Endodermal cell (in vitro differentiated cells): ENCODE results near the gene MARCHF10. TPM values are rescaled to one million over a fixed set of nuclear protein-coding genes. Genes with fewer than 3 reads are reported as not detected.
A peak's percentile ranks its signal among the peaks of the same experiment; 100 is the strongest.

Experiments used
- DNase-seq: peaks from one replicate; pipeline ENCODE4 v3.0.0-alpha.2; 2017
- H3K27ac ChIP-seq: 2 replicates; pipeline ENCODE4 v1.5.1; 2013; ENCODE audit warnings: mild to moderate bottlenecking, low read depth, low read length, moderate library complexity
- H3K27me3 ChIP-seq: 2 replicates; pipeline ENCODE4 v1.6.1; 2013; ENCODE audit warnings: mild to moderate bottlenecking, low read length, moderate library complexity; ENCODE audit not compliant: insufficient read depth, control insufficient read depth, poor library complexity, severe bottlenecking
- H3K36me3 ChIP-seq: 2 replicates; pipeline ENCODE4 v1.7.0; 2013; ENCODE audit warnings: mild to moderate bottlenecking, low read length, moderate library complexity; ENCODE audit not compliant: control insufficient read depth, insufficient read depth
- H3K4me1 ChIP-seq: one replicate; pipeline ENCODE4 v1.7.0; 2013; ENCODE audit warnings: low read length; ENCODE audit not compliant: control insufficient read depth, insufficient read depth
- H3K4me3 ChIP-seq: 2 replicates; pipeline ENCODE4 v1.5.1; 2013; ENCODE audit warnings: mild to moderate bottlenecking, low read length, moderate library complexity
- H3K9ac ChIP-seq: 2 replicates; pipeline ENCODE4 v1.6.1; 2013; ENCODE audit warnings: mild to moderate bottlenecking, low read length, moderate library complexity; ENCODE audit not compliant: poor library complexity, severe bottlenecking; ENCODE audit errors: extremely low read depth
- H3K9me3 ChIP-seq: 2 replicates; pipeline ENCODE4 v1.6.1; 2013; ENCODE audit warnings: mild to moderate bottlenecking, low read length, moderate library complexity; ENCODE audit not compliant: control insufficient read depth
- H3K27ac Mint-ChIP-seq: 2 replicates; pipeline ENCODE4 v1.8.0; 2020; ENCODE audit warnings: mixed read lengths
- H3K27me3 Mint-ChIP-seq: 2 replicates; pipeline ENCODE4 v1.8.0; 2021; ENCODE audit warnings: mild to moderate bottlenecking, mixed read lengths; ENCODE audit not compliant: insufficient read depth
- H3K36me3 Mint-ChIP-seq: 2 replicates; pipeline ENCODE4 v1.8.0; 2020; ENCODE audit warnings: low read depth, mixed read lengths
- H3K4me1 Mint-ChIP-seq: 2 replicates; pipeline ENCODE4 v1.8.0; 2020; ENCODE audit warnings: mixed read lengths
- H3K4me3 Mint-ChIP-seq: 2 replicates; pipeline ENCODE4 v1.8.0; 2020; ENCODE audit warnings: mild to moderate bottlenecking, moderate library complexity, mixed read lengths
- H3K9me3 Mint-ChIP-seq: 2 replicates; pipeline ENCODE4 v1.8.0; 2020; ENCODE audit warnings: mild to moderate bottlenecking, mixed read lengths
- WGBS, 2 experiments: methylation state at CpG; one replicate each; pipeline versions ENCODE4 v1.1.5 to v1.1.7; 2013; ENCODE audit warnings: missing lambda C conversion rate in 2 of 2, mixed read lengths in 1 of 2; ENCODE audit not compliant: insufficient coverage in 1 of 2, insufficient read length in 1 of 2; 5-methylcytosine and 5-hydroxymethylcytosine counted together
- total RNA-seq, 2 donors: library from RNA; stranded (reverse); fragmentation: NEBNext Ultra II Directional in 1 of 2; extraction: Animal tissue kit (Norgen Biotek cat#: 25700) in 1 of 2; gene quantifications; 2 replicates in 1 of 2; 3 replicates in 1 of 2; pipeline ENCODE4 v1.2.1, GENCODE V29; 2021
- TF ChIP-seq, protein P1 (sequence below): fragments of 200-600 bp; sonication (generic); conservative IDR thresholded peaks from 2 replicates; pipeline ENCODE4 v1.5.0; 2021; ENCODE audit warnings: antibody characterized with exemption, mild to moderate bottlenecking

MARCHF10 gene
- total RNA-seq, 2 donors from 2014 or later, result 0.57 to 1.7 TPM

- no peaks in the 10 kb centered on the region for H3K36me3 ChIP-seq
- H3K27ac ChIP-seq, result no peak overlapping the region
- Mint-ChIP-seq H3K9me3 (no peaks in the 10 kb centered on the region), H3K4me1 (no peaks in the 10 kb centered on the region), H3K27ac (no peak overlapping the region), H3K27me3 (peaks cover 2% of the 10 kb centered on the region), H3K4me3 (no peak overlapping the region), H3K36me3 (no peaks in the 10 kb centered on the region)
- TF ChIP-seq, protein P1, sequence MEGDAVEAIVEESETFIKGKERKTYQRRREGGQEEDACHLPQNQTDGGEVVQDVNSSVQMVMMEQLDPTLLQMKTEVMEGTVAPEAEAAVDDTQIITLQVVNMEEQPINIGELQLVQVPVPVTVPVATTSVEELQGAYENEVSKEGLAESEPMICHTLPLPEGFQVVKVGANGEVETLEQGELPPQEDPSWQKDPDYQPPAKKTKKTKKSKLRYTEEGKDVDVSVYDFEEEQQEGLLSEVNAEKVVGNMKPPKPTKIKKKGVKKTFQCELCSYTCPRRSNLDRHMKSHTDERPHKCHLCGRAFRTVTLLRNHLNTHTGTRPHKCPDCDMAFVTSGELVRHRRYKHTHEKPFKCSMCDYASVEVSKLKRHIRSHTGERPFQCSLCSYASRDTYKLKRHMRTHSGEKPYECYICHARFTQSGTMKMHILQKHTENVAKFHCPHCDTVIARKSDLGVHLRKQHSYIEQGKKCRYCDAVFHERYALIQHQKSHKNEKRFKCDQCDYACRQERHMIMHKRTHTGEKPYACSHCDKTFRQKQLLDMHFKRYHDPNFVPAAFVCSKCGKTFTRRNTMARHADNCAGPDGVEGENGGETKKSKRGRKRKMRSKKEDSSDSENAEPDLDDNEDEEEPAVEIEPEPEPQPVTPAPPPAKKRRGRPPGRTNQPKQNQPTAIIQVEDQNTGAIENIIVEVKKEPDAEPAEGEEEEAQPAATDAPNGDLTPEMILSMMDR, result no peak
- H3K4me3 ChIP-seq, result no peak overlapping the region
- no peak overlapping the region for H3K9ac ChIP-seq
- 94 to 95% methylated on average over 8 of the region's 8 CpGs for WGBS, 2 experiments
- no peaks in the 10 kb centered on the region for H3K27me3 ChIP-seq
- H3K4me1 ChIP-seq, result no peaks in the 10 kb centered on the region
- H3K9me3 ChIP-seq, result no peaks in the 10 kb centered on the region
- peak; percentile 46 for DNase-seq
Observed at GRCh38 chr17:62717889-62718288, 90.2 kb downstream of the MARCHF10 start.

- H3K36me3 ChIP-seq, result no peaks in the 10 kb centered on the region
- no peak overlapping the region for H3K27ac Mint-ChIP-seq
- no peaks in the 10 kb centered on the region for H3K9me3 Mint-ChIP-seq
- no peaks in the 10 kb centered on the region for H3K4me1 Mint-ChIP-seq
- DNase-seq, result no peak
- H3K4me3 ChIP-seq, result no peak overlapping the region
- H3K9ac ChIP-seq, result no peak overlapping the region
- no peaks in the 10 kb centered on the region for H3K4me1 ChIP-seq
- no peak overlapping the region for H3K27ac ChIP-seq
- TF ChIP-seq, protein P1, result no peak
- peaks cover 2% of the 10 kb centered on the region for H3K27me3 Mint-ChIP-seq
- no peaks in the 10 kb centered on the region for H3K9me3 ChIP-seq
- WGBS, 2 experiments, result 94 to 96% methylated on average over 6 of the region's 6 CpGs
- H3K36me3 Mint-ChIP-seq, result no peaks in the 10 kb centered on the region
- no peaks in the 10 kb centered on the region for H3K27me3 ChIP-seq
- H3K4me3 Mint-ChIP-seq, result no peak overlapping the region
Observed at GRCh38 chr17:62717589-62717855, 90.6 kb downstream of the MARCHF10 start.

DNA sequence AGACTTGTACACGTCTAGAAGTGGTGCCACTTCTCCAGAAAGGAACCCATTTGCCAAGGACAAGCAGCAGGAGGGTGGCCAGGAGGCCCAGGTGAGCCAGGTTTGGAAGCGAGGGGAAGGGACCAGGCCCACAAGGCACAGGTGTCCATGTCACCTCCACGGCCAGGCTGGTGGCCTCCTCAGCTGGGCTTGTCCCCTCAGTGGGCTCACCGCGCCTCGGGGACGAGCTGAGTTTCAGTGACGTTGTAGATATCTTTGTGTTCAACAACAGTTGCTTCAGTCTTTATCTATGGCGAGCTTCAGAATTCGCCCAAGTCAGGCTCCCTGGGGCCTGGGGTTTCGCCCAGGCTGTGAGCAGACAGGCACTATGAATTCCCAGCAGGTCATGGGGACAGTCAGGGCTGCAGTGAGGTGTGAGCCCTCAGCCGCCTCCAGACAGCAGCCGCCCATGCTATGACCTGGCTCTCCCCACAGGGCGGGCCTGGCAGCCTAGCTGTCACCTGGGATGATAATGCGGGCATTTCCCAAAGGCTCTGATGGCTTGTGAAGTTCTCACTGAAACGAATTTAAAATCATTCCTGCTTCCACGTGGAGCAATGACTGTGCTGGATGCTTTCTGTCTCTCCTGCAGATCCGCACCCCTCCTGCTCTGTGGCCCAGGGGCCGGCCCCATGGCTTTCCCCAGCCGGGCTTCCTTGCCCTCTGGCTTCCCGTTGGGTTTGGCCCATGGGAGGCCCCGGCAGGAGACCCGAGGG, 91.1 kb downstream of the MARCHF10 start:
- Histone ChIP-seq H3K9ac (no peak overlapping the region), H3K27me3 (no peaks in the 10 kb centered on the region), H3K9me3 (no peaks in the 10 kb centered on the region), H3K36me3 (no peaks in the 10 kb centered on the region), H3K27ac (no peak overlapping the region), H3K4me3 (no peak overlapping the region), H3K4me1 (no peaks in the 10 kb centered on the region)
- 90 to 96% methylated on average over 18 to 23 of the region's 23 CpGs for WGBS, 2 experiments
- H3K4me3 Mint-ChIP-seq, result no peak overlapping the region
- TF ChIP-seq, protein P1, result no peak
- peaks cover 2% of the 10 kb centered on the region for H3K27me3 Mint-ChIP-seq
- DNase-seq, result peak; percentile 66
- no peaks in the 10 kb centered on the region for H3K36me3 Mint-ChIP-seq
- no peaks in the 10 kb centered on the region for H3K4me1 Mint-ChIP-seq
- H3K27ac Mint-ChIP-seq, result no peak overlapping the region
- H3K9me3 Mint-ChIP-seq, result no peaks in the 10 kb centered on the region
